Stimulated activated effector memory CD8-positive, alpha-beta T cell treated with anti-CD3 and anti-CD28 coated beads, Interleukin-12 subunit alpha, Interleukin-12 subunit beta, amount 100 ng/mL, for 72 hours (primary cell): Measurements from ENCODE around the gene ATP6V0E1.
"Not testable (repeated sequence)": the region's sequence is repeated elsewhere in the genome, so short reads cannot be mapped to it uniquely, and the experiment has no call there.

ENCODE experiments used
- ATAC-seq: fragments of 150-1000 bp; cut with Tn5 transposase; 2 replicates; pipeline ENCODE4 v1.10.0; 2021
- DNase-seq, 2 donors: peaks; one replicate each; pipeline ENCODE4 v3.0.0; 2021 to 2022; ENCODE audit warnings: low spot score in 2 of 2
- H3K27ac Mint-ChIP-seq: one replicate; pipeline ENCODE4 v1.8.0; 2022; ENCODE audit warnings: mild to moderate bottlenecking, mixed read lengths
- H3K36me3 Mint-ChIP-seq: one replicate; pipeline ENCODE4 v1.8.0; 2022; ENCODE audit warnings: mild to moderate bottlenecking, mixed read lengths
- H3K4me1 Mint-ChIP-seq: one replicate; pipeline ENCODE4 v1.8.0; 2022; ENCODE audit warnings: mixed read lengths
- H3K4me3 Mint-ChIP-seq: one replicate; pipeline ENCODE4 v1.8.0; 2022; ENCODE audit warnings: mild to moderate bottlenecking, mixed read lengths
- H3K9me3 Mint-ChIP-seq: one replicate; pipeline ENCODE4 v1.8.0; 2022; ENCODE audit warnings: mixed read lengths

ATP6V0E1 gene

GRCh38 chr5:173028811-173029327 is 45.3 kb downstream of the ATP6V0E1 start:
- ATAC-seq (no peak), DNase-seq (no peak)
- no peak overlapping the region for H3K4me3 Mint-ChIP-seq
- H3K27ac Mint-ChIP-seq: no peak overlapping the region
- peaks cover 54% of the 10 kb centered on the region for H3K36me3 Mint-ChIP-seq
- no peaks in the 10 kb centered on the region for H3K9me3 Mint-ChIP-seq
- H3K4me1 Mint-ChIP-seq: no peaks in the 10 kb centered on the region

- no peak overlapping the region for H3K27ac Mint-ChIP-seq
- H3K36me3 Mint-ChIP-seq: peaks cover 54% of the 10 kb centered on the region
- H3K4me1 Mint-ChIP-seq: peaks cover 6% of the 10 kb centered on the region
- ATAC-seq: no peak
- H3K4me3 Mint-ChIP-seq: no peak overlapping the region
- DNase-seq: no peak
- H3K9me3 Mint-ChIP-seq: no peaks in the 10 kb centered on the region
Observed at GRCh38 chr5:173029499-173029921, 45.9 kb downstream of the ATP6V0E1 start.

GRCh38 chr5:173032096-173032495 is 48.5 kb downstream of the ATP6V0E1 start:
- Mint-ChIP-seq H3K36me3 (peaks cover 50% of the 10 kb centered on the region), H3K4me1 (peaks cover 29% of the 10 kb centered on the region)
- H3K4me3 Mint-ChIP-seq, DNase-seq, H3K9me3 Mint-ChIP-seq, H3K27ac Mint-ChIP-seq, ATAC-seq: not testable (repeated sequence)

- DNase-seq: no peak
- ATAC-seq: no peak
- no peak overlapping the region for H3K4me3 Mint-ChIP-seq
- H3K4me1 Mint-ChIP-seq: peaks cover 32% of the 10 kb centered on the region
- no peaks in the 10 kb centered on the region for H3K9me3 Mint-ChIP-seq
- H3K36me3 Mint-ChIP-seq: peaks cover 55% of the 10 kb centered on the region
- no peak overlapping the region for H3K27ac Mint-ChIP-seq
Observed at GRCh38 chr5:173032730-173033129, 49.2 kb downstream of the ATP6V0E1 start.

GRCh38 chr5:173033923-173034322 is 50.4 kb downstream of the ATP6V0E1 start:
- peak overlapping the region; percentile 85 for H3K27ac Mint-ChIP-seq
- H3K36me3 Mint-ChIP-seq: peaks cover 55% of the 10 kb centered on the region
- no peaks in the 10 kb centered on the region for H3K9me3 Mint-ChIP-seq
- DNase-seq: no peak
- no peak overlapping the region for H3K4me3 Mint-ChIP-seq
- peaks cover 32% of the 10 kb centered on the region for H3K4me1 Mint-ChIP-seq
- no peak for ATAC-seq

GRCh38 chr5:173035904-173036707 is 52.5 kb downstream of the ATP6V0E1 start:
- DNase-seq (peak in 1 of 2 donors; percentile 64), ATAC-seq (peak; percentile 54)
- H3K9me3 Mint-ChIP-seq: no peaks in the 10 kb centered on the region
- H3K4me1 Mint-ChIP-seq: peaks cover 42% of the 10 kb centered on the region
- peaks cover 55% of the 10 kb centered on the region for H3K36me3 Mint-ChIP-seq
- peak overlapping the region; percentile 58 for H3K4me3 Mint-ChIP-seq
- H3K27ac Mint-ChIP-seq: peak overlapping the region; percentile 85

- Mint-ChIP-seq H3K36me3 (peaks cover 30% of the 10 kb centered on the region), H3K4me3 (no peak overlapping the region), H3K27ac (peak overlapping the region; percentile 63), H3K9me3 (no peaks in the 10 kb centered on the region), H3K4me1 (peaks cover 40% of the 10 kb centered on the region)
- ATAC-seq (no peak), DNase-seq (no peak)
Observed at GRCh38 chr5:173039188-173039587, 55.6 kb downstream of the ATP6V0E1 start.

- ATAC-seq (no peak), DNase-seq (no peak)
- peaks cover 22% of the 10 kb centered on the region for H3K36me3 Mint-ChIP-seq
- H3K9me3 Mint-ChIP-seq: no peaks in the 10 kb centered on the region
- H3K27ac Mint-ChIP-seq: peak overlapping the region; percentile 63
- H3K4me1 Mint-ChIP-seq: peaks cover 32% of the 10 kb centered on the region
- no peak overlapping the region for H3K4me3 Mint-ChIP-seq
Observed at GRCh38 chr5:173039964-173040363, 56.4 kb downstream of the ATP6V0E1 start.

GRCh38 chr5:173041881-173042762 is 58.6 kb downstream of the ATP6V0E1 start:
- Mint-ChIP-seq H3K4me3 (no peak overlapping the region), H3K9me3 (no peaks in the 10 kb centered on the region), H3K27ac (no peak overlapping the region), H3K36me3 (peaks cover 5% of the 10 kb centered on the region), H3K4me1 (peaks cover 13% of the 10 kb centered on the region)
- ATAC-seq: no peak
- DNase-seq: no peak

GRCh38 chr5:173042763-173043107 is 59.2 kb downstream of the ATP6V0E1 start:
- ATAC-seq (no peak), DNase-seq (no peak)
- no peaks in the 10 kb centered on the region for H3K9me3 Mint-ChIP-seq
- H3K36me3 Mint-ChIP-seq: no peaks in the 10 kb centered on the region
- H3K4me3 Mint-ChIP-seq: no peak overlapping the region
- H3K4me1 Mint-ChIP-seq: peaks cover 10% of the 10 kb centered on the region
- H3K27ac Mint-ChIP-seq: no peak overlapping the region

- H3K4me3 Mint-ChIP-seq: no peak overlapping the region
- no peak overlapping the region for H3K27ac Mint-ChIP-seq
- no peaks in the 10 kb centered on the region for H3K9me3 Mint-ChIP-seq
- no peak for DNase-seq
- no peaks in the 10 kb centered on the region for H3K36me3 Mint-ChIP-seq
- ATAC-seq: no peak
- H3K4me1 Mint-ChIP-seq: no peaks in the 10 kb centered on the region
Observed at GRCh38 chr5:173045474-173045873, 61.9 kb downstream of the ATP6V0E1 start.

- not testable (repeated sequence) for ATAC-seq, H3K9me3 Mint-ChIP-seq, H3K27ac Mint-ChIP-seq, H3K36me3 Mint-ChIP-seq, H3K4me3 Mint-ChIP-seq, DNase-seq, H3K4me1 Mint-ChIP-seq
Observed at GRCh38 chr5:173047096-173047837, 63.7 kb downstream of the ATP6V0E1 start.

GRCh38 chr5:173047838-173048105 is 64.2 kb downstream of the ATP6V0E1 start:
- H3K4me3 Mint-ChIP-seq: no peak overlapping the region
- ATAC-seq (no peak), DNase-seq (no peak)

GRCh38 chr5:173050791-173051190 is 67.2 kb downstream of the ATP6V0E1 start:
- Mint-ChIP-seq H3K4me1 (peaks cover 9% of the 10 kb centered on the region), H3K9me3 (no peaks in the 10 kb centered on the region), H3K4me3 (no peak overlapping the region), H3K36me3 (no peaks in the 10 kb centered on the region), H3K27ac (no peak overlapping the region)
- ATAC-seq (no peak), DNase-seq (no peak)

More at GRCh38 chr5:173047838-173048105, 64.2 kb downstream of the ATP6V0E1 start:
- H3K4me1 Mint-ChIP-seq: no peaks in the 10 kb centered on the region
- H3K36me3 Mint-ChIP-seq: no peaks in the 10 kb centered on the region
- H3K27ac Mint-ChIP-seq: no peak overlapping the region
- H3K9me3 Mint-ChIP-seq: no peaks in the 10 kb centered on the region

GRCh38 chr5:173051746-173052145 is 68.2 kb downstream of the ATP6V0E1 start:
- no peak overlapping the region for H3K4me3 Mint-ChIP-seq
- H3K27ac Mint-ChIP-seq: no peak overlapping the region

More at GRCh38 chr5:173051746-173052145, 68.2 kb downstream of the ATP6V0E1 start:
- DNase-seq (no peak), ATAC-seq (no peak)
- Mint-ChIP-seq H3K4me1 (peaks cover 11% of the 10 kb centered on the region), H3K9me3 (no peaks in the 10 kb centered on the region), H3K36me3 (peaks cover 9% of the 10 kb centered on the region)
